Measurements from ENCODE around the gene VPS37C.
"Not testable (repeated sequence)": the region's sequence is repeated elsewhere in the genome, so short reads cannot be mapped to it uniquely, and the experiment has no call there.

The VPS37C gene

DNA sequence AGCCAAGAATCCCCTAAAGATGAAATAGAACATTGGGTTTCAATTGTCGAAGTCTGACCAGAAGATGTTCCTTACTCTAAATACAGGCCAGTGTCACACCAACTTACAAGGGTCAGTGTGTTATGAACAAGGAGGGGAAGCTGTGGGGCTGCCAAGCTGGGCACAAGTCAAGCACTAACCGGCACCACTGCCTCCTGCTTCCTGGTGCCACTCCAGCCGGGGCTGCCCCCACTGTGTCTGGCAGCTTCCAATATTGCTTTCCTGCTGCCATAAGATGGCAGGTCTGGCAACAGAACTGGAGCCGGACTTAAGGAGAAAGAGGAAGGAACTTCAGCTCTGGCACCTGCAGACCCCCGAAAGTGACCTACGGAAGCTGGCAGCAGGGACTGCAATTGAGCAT, 13.7 kb upstream of the VPS37C start:
- DNase-seq (ENCODE audit: low read depth in 2 of 2) = no peak

DNA sequence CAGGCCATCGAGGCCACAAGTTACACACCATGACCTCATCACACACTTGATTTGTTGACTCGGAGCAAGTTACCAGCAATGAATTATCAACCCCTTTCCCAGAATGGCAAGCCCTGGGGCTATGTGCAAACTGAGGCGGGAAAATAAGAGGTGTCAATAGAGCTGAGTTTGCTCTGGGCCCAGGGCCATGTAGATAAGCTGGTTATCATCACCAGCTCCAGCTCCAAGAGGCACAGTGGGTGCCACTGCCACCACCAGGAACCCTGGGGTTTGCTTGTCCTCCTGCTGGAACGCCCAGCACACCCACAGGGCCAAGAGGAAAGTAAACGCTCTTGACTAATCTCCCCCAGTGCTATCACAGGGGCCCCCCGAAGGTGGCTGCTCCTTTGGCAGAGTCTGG, 13.0 kb upstream of the VPS37C start:
- no peak for DNase-seq (ENCODE audit: low read depth in 2 of 2)

DNA sequence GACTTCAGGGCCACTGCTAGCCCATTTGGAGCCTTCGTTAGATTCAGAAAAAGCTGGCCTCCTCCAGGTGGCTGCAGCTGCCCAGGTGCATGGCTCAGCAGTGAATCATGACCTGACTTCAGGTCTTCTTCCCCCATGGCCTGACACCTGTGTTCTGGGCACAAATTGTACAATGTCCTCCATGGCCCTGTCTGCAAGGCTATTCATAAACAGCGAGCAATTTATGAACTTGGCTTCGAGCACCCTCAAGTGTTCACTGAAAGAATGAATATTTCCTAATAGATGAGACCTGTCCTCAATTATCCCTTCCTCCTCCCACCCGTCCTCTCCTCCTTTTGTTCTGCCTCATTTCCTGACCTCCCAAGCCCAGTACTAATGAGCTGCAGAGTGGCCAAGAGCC, 12.2 kb upstream of the VPS37C start:
- DNase-seq (ENCODE audit: low read depth in 2 of 2) = no peak

DNA sequence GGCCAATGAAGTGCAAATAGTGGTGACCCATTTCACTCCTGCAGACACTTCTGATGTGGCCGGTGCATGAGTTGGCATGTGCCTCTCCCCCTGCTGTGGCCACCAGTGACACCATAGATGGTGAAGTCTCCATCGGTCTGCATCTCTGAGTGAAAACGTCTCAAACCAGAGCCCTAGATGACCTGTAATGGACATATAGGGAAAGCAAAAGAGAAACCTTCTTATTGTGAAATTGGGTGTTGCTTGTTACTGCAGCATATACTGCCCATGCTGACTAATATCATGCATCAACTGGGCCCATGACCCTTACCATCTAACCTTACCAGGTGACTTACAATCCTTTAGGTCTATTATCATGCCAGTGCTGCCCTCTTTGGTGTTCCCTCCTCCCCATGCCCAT, 11.7 kb upstream of the VPS37C start:
- DNase-seq (ENCODE audit: low read depth in 2 of 2) = no peak

DNA sequence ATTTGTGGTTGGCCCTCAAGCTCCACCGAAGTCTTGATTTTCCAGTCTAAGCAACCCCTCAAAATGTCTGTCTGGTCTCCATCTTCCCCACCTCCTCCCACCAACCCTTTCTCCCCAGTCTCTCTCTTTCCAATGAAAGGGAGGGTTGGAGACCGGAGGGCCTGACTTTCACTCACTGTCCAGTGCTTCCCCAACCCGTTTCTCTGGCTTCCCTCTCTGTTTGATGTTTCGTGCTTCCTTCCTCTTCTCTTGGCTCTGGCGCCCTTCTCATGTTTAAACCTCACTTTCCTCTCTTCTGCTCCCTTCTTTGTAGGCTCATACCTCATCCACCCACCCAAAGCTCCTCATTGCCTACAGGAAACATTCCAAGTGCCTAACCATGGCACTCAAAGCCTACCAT, 11.1 kb upstream of the VPS37C start:
- DNase-seq (ENCODE audit: low read depth in 2 of 2) = no peak

DNA sequence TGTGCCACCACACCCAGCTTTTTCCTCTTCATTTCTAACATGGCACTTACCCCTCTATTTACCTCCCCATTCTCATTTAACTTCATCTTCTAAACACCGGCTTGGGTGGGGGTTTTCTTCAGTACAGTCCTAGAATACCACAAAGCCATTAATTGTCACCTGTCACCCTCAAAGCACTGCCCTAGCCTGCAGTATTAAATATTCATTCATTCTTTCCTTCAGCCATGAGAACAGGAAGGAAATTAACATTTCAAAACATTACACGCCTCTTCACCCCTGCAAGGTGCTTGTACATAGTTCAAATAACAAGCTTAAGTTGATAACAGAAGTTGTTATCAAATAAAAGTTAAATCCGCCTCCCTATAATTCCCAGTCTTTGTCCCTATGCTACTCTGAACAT, 10.7 kb upstream of the VPS37C start:
- no peak for DNase-seq (ENCODE audit: low read depth in 2 of 2)

DNA sequence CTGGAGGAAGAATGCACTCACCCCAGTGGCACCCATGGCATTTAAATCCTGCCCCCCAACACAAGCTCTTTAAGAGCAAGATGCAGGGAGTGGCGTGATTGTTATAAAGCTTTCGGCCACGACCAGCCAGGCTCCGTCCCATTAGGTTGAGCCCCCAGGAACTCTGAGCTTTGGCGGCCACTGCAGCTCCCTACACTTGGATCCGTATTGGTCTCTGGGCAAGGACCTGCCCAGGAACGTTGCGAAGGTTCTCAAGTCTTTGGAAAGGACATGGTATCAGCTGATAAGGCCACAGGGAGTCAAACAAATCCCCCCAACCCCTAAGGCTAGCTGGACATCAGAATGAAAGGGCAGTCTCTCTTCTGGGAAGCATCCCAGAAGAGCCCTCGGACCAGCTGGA, 9.3 kb upstream of the VPS37C start:
- DNase-seq (ENCODE audit: low read depth in 2 of 2) = no peak

DNA sequence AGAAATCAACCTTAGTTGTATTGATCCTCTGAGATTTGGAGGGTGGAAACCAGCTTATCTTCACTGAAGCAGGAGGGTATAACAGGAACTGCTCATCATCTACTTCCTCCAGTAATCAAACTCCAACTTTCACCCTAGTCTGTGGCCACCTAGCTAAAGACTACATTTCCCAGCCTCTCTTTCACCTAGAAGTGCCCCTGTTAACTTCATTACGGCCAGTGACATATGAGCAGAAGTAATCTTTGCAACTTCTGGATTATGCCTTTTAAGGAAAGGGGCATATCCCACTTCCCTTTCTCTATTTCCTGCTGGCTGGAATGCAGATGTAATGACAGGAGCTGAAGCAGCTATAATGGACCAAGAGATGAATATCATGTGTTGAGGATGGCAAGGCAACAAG, 7.6 kb upstream of the VPS37C start:
- no peak for DNase-seq (ENCODE audit: low read depth in 2 of 2)

DNA sequence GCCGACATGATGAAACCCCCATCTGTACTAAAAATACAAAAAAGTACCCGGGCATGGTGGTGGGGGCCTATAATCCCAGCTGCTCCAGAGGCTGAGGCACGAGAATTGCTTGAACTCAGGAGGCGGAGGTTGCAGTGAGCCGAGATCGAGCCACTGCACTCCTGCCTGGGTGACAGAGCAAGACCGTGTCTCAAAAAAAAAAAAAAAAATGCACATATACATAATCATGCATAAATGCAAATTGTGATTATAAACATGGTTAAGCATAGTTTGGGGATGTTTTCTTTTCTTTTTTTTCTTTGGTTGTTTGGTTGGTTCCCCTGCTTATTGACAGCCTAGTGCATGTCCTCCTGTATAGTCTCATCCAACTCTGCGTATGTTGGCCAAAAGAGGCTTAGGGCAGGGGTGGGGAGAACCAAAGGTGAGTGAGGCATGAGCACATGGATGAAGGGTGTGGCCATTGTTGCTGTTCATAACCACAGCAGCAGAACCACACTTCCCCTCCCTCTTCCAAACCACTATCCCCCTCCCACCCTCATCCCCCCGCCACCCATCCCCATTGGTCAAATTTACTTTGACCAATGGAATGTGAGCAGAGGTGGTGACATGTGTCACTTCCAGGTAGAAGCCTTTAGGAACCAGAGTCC, 6.9 kb upstream of the VPS37C start:
- no peak for DNase-seq (ENCODE audit: low read depth in 2 of 2)

DNA sequence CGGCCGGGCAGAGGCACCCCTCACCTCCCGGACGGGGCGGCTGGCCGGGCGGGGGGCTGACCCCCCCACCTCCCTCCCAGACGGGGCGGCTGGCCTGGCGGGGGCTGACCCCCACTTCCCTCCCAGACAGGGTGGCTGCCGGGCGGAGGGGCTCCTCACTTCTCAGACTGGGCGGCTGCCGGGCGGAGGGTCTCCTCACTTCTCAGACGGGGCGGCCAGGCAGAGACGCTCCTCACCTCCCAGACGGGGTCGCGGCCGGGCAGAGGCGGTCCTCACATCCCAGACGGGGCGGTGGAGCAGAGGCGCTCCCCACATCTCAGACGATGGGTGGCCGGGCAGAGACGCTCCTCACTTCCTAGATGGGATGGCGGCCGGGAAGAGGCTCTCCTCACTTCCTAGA, 5.1 kb upstream of the VPS37C start:
- DNase-seq (ENCODE audit: low read depth in 2 of 2) = not testable (repeated sequence)

DNA sequence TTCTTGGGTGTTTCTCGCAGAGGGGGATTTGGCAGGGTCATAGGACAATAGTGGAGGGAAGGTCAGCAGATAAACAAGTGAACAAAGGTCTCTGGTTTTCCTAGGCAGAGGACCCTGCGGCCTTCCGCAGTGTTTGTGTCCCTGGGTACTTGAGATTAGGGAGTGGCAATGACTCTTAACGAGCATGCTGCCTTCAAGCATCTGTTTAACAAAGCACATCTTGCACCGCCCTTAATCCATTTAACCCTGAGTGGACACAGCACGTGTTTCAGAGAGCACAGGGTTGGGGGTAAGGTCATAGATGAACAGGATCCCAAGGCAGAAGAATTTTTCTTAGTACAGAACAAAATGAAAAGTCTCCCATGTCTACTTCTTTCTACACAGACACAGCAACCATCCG, 4.6 kb upstream of the VPS37C start:
- DNase-seq (ENCODE audit: low read depth in 2 of 2) = not testable (repeated sequence)

DNA sequence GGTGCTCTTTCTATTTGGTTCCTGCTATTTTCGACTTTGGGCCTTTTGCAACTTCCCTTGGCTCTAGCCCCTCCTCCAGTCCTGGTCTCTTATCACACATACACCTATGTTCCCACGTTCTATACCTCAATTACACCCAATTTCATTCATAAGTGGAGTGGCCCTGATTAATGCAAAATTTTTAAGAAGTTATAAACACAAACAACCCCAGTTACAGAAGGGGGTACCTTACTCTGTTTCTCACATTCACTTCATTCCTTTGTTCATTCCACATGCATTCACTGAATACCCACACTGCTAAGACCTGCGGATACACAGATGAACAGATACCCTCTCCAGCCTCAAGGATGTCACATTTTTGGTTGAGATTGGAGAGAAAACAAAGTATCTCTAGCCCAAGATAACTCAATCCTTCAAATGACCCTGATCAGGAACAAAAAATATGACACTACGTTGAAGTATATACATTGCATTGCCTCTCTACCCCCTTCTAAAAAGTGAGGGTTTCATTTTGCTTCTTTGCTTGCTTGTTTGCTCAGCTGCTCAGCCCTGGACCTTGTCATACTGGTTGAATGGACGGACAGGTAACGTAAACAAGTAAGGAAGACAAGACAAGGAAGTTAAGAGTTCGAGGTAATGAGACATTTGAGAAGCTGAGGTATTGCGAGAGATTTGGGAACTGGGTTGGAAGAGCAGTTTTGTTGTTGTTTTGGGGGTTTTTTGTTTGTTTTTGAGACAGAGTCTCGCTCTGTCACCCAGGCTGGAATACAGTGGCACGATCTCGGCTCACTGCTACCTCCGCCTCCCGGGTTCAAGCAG, 3.6 kb upstream of the VPS37C start:
- no peak for DNase-seq (ENCODE audit: low read depth in 2 of 2)

DNA sequence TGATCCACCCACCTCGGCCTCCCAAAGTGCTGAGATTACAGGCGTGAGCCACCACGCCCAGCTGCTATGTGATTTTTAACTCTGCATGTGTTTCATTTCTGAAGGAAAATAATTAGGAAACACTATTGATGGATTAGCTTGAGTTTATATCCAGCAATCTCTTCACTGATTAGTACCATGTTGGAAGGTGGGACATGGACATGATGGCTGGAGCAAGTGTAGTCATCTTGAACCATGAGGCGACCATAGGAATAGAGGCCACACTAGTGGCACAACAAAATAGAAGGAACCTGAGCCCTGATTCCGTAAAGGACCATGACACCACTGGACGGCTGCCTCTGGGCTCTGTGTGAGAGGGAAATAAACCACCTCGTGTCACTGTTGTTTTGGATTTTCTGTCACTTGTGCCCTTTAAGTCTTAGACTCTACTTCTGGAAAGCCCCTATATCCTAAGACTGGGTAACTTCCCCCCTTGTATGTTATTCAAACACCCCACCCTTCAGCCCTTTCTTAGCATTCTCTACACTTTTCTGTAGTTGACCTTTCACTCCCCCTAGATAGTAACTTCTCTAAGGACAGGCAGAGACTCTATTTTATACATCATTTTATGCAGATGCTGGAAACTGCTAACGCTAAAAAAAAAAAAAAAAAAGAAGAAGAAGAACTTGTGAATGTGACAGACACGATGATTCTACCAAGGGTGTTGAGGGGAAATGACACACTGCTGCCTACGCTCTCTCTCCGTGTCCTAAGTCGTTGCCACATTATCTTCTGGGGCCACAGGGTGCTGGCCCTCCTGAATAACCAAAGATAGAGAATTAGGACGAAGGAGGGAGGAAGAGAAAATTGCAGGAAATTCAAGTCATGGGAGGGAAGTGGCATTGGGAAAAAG, 2.7 kb upstream of the VPS37C start:
- DNase-seq (ENCODE audit: low read depth in 2 of 2) = no peak

DNA sequence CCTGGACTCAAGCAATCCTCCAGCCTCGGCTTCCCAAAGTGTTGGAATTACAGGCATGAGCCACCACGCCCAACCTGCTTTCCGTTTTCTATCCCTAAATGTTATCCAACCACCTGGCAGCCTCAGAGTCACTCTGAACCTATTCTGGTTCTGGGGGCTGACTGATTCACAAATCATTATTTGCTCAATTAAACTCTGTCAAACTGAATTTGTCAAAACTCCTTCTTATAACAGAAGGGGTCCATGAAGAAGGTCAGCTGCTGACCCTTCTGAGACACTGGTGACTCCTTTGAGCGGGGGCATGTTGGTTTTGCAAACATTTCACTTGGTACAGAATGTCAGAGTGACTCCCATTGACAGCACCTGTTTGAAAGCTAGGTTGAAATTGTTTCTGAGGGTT, 1.8 kb upstream of the VPS37C start:
- no peak for DNase-seq (ENCODE audit: low read depth in 2 of 2)

DNA sequence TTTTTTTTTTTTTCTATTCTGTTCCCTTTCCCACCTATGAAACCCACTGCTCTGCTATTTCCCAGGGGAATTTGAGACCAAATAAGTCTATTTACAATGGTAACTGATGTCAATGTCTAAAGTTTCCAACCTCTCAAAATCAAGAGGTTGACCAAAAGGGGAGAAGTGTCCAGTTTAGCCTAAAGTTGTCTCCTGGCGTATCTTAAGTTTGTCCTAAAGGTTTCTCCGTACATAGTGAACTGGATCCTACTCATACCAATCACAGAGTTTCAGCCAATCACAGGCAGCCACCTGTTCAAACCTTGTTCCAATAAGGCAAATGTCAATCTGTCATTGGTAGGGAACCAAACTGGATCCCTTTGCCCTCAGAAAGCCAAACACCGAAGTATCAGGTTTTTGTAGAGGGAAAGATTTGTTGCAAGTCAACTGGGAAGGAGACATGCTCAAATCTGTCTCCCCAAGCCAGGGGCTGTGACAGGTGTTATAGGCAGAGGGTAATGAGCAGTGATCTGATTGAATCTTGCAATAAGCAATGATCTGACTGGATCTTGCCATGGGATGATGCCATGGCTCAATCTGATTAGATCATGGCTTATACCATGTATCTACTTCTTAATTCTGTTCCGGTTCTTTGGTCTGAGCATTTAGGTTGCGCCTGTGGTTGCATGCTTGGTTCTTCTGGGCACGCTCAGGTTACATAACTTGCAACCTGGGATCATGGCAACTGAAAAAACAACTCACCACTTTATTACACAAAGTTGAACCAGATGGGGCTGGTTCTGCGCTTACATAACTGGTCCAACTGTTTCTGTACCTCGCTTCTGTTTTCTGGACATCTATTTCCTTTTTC, 1.1 kb upstream of the VPS37C start:
- no peak for DNase-seq (ENCODE audit: low read depth in 2 of 2)

DNA sequence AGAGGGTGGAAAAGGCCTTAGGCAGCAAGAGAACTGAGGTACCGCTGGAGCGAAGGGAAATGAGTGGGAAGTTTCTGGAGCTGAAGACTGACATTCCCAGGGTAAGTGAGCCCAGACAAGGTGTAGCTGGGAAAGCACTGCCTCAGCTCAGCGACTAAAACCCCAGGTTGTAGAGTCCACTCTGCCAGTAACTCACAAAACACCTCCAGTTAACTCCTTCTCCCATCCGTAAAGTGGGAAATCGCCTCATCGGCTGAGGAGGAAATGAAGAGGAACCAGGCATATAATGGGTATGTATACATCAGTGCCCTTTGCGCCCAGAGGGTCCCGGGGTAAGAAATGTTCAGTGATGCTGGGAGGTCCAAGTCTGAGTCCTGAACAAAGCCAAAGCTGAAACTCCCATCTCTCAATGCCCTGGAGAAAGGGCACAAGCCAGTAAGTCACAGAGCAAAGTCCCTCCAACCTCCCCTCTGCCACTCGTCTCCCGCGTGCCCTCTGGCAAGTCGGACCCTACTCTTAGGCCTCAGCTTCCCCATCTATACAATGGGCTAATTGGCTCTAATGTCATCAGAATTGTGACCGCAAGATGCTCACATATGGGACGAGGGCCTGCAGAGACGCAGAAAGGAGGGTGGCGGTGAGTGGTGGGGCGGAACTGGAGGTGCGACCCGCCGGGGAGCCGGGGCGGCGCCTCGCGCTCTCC, 588 bp downstream of the VPS37C start:
- no peak for DNase-seq (ENCODE audit: low read depth in 2 of 2)

DNA sequence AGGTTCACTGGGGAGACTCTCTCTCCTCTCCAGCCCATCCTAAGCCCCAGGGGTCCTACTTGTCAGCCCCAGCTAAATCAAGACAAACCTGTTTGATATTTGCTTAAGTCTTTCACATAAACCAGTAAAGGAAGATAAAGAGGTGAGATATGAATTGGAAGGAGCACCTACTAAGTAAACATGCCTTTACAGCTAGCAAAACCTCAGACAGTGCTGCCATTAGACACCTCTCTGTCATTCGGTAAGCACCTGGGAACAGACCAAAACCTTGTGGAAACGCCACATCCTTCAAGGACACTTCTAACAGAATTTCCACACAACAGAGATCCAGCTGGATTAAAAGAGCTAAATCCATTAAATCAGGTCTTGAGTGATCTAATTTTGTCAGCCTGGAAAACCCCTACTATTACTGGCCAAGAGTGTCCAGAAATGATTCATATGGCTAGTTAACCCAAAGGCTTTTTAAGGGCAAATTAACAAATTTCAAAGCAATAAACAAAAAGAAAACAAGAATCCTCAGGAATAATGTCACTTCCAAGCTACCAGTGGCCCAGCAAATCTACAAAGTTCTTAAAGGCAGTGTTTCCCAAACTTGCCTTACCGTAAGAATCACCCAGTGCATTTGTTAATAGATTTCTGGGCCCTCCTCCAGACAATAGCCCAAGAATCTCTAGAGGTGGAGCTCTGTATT, 2.4 kb downstream of the VPS37C start:
- no peak for DNase-seq (ENCODE audit: low read depth in 2 of 2)

DNA sequence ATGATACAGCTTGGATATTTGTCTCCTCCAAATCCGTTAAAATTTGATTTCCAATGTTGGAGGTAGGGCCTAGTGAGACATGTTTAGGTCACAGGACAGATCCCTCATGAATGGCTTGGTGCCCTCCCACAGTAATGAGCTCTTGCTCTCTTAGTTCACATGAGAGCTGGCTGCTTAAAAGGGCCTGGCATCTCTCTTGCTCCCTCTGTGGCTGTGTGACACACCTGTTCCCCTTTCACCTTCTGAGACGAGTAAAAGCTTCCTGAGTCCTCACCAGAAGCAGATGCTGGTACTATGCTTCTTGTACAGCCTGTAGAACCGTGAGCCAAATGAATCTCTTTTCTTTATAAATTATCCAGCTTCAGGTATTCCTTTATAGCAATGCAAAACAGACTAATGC, 3.5 kb downstream of the VPS37C start:
- no peak for DNase-seq (ENCODE audit: low read depth in 2 of 2)

DNA sequence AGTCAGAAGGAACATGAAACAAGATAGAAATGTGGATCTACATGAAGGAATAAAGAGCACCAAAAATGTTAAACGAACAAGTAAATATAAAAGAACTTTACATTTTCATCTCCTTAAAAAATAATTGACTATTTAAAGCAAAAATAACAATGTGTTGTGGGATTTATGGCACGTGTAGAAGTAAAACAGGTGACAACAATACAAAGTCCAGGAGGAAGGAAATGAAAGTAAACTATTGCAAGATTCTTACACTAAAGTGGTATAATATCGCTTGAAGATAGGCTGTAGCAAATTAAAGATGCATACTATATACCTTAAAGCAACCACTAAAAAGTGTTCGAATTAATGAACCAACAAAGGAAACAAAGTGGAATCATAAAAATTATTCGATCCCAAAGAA, 5.5 kb downstream of the VPS37C start:
- DNase-seq (ENCODE audit: low read depth in 2 of 2) = no peak

DNA sequence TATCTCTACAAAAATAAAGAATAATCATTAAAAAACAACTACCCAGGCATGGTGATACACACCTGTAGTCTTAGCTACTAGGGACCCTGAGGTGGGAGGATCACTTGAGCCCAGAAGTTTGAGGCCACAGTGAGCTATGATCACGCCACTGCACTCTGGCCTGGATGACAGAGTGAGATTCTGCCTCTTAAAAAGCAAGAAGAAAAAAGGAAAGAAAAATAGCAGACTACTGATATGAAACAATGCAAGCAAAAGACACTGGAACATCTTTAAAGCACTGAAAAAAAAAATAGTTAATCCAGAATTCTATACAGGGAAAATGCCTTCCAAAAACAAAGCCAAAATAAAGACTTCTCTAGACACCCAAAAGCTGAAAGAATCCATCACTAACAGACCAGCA, 5.9 kb downstream of the VPS37C start:
- DNase-seq (ENCODE audit: low read depth in 2 of 2) = no peak

All from stimulated activated CD8-positive, alpha-beta memory T cell treated with anti-CD3 and anti-CD28 coated beads, Interleukin-15, amount 100 ng/mL, for 4 hours (primary cell).